HG03060 (cell line): ENCODE results near the gene C1GALT1C1L.
"Not testable (repeated sequence)": the region's sequence is repeated elsewhere in the genome, so short reads cannot be mapped to it uniquely, and the experiment has no call there.

Experiments used
- ATAC-seq: cut with Tn5 transposase; IDR thresholded peaks from one replicate; pipeline ENCODE4 v1.9.1; 2021; ENCODE audit warnings: low read depth, moderate number of reproducible peaks; ENCODE audit not compliant: unreplicated experiment

Gene C1GALT1C1L

DNA sequence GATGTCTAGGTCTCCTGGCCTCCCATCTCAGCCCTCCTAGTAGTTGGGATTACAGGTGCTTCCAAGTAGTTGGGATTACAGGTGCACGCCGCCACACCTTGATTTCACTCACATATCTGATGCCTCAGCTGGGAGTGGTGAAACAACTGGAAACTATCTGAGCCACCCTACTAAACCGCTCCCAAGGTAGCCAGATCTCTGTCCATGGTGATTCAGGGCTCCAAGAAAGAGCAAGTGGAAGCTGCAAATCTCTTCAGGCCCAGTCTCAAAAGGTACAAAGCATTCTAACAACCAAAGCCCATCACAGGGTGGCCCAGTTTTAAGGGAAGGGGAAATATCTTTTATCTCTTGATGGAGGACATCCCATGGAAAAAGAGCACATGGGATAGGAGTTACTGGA lies 19.0 kb downstream of the C1GALT1C1L start:
- no peak for ATAC-seq

DNA sequence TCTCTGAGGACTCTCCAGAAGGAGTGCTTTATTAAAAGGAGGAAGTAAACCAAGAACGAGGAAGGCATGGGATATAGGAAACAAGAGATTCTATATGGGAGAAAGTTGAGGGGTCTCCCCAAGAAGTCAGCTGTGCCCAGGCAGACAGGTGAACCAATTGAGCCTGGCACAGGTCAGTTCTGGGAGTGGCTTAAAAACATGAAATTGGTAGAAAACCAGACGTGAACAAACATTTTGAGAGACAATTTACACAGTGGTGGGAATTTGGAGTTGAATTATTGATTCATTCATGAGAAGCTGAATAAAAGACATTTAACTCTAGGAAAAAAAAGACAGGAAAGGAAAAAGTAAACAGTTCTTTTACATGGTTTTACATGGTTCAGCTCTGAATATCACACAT lies 22.7 kb downstream of the C1GALT1C1L start:
- ATAC-seq: no peak

DNA sequence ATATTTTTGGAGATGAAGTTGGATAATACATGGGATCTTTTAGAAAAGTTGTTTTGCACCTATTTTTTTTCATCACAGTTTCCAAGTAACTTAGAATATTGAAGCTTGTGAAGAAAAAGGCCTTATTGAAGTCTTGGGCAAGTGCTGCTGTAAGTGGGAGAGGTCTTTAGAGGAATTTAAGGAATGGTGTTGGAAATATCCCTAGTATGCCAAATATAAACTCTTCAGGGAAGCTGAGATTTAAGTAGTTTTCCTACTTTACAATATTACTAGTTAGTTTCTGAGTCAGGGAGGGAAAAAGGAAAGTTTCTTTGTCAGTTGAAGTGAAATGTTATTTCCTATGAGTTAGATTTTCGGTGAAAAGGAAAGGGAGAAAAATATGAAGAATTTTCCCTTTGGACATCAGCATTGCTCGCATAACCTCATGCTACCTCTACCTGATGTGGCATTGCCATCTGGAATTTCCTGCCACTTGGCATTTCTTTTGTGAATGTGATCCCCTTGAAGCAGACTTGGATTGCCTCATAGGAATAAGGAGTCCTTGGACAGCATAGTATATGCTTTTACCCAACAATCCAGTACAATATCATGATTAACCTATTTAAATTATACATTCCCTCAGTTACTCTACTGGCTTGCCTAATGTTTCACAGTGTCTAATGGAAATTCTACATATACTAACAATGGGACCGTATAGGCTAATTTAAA lies 27.1 kb downstream of the C1GALT1C1L start:
- no peak for ATAC-seq

DNA sequence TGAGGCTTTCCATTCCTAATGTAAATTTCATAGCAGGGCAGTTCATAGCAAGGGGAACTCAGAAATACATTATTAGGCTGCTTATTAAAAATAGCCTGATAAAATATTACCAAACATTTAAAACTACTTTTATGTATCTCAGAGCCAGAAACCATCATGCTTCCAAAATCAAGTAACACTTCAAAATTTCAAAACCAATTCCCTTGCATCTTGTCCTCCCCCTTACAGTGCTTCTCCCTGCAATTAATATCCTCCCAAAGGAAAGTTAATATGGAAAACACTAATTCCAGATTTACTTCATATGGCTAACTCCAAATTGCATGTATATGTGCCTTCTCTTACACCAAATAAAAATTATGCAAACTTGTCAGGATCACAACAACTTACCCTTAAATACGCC lies 32.5 kb downstream of the C1GALT1C1L start:
- no peak for ATAC-seq

DNA sequence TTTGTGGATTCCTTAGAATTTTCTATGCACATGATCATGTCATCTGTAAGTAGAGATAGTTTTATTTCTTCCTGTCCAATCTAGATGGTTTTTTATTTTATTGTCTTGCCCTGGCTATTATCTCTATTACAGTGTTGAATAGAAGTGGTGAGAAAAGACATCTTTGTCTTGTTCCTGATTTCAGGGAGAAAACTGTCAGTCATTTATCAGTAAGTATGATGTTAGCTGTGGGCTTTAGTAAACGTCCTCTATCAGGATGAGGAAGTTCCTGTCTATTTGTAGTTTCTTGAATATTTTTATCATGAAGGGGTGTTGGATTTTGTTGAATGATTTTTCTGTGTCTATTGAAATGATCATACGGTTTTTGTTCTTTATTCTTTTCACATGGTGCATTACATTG lies 33.9 kb downstream of the C1GALT1C1L start:
- no peak for ATAC-seq

DNA sequence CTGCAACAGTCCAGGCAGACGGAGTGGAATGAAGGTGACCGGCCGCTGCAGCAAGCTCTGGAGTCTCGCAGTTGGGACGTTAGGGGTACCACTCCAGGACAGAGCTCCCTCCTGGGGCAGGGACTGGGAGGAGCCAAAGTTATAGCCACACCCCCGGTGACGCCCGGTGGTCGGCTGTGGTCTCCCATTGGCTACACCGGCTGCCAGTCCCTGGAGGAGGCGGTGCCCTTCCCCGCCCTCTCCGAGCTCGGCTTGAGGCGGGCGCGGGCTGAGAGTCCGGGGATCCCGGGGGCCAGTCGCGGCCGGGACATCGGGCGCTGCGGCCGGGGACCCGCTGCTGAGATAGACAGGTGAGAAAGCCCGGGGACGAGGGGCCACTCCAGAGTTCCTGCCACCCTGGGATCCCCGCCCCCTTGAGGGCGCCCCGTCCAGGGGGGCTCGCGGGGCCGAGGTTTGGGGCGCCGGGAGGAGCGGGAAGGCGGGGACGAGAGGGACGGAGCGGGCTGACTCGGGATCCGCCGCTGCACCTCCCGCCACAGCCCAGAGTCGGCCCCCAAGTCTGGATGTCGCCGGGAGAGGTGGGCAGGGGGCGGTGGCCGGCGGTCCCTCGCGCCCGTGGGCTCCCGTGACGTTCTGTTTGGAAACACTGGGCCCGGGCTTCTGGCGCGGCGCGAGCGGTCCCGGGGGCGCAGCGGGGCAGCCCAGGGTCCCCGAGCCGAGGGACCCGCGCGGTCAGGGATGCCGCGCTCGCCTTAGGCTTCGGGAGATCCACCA lies 39.0 kb downstream of the C1GALT1C1L start, which contains the start of gene PLEKHH2:
Gene PLEKHH2, plus strand, starts transcription at position 231 of the 774 bp plus-strand sequence. CDS start 7,414 bp downstream, outside the sequence.
- peak; percentile 87 for ATAC-seq

DNA sequence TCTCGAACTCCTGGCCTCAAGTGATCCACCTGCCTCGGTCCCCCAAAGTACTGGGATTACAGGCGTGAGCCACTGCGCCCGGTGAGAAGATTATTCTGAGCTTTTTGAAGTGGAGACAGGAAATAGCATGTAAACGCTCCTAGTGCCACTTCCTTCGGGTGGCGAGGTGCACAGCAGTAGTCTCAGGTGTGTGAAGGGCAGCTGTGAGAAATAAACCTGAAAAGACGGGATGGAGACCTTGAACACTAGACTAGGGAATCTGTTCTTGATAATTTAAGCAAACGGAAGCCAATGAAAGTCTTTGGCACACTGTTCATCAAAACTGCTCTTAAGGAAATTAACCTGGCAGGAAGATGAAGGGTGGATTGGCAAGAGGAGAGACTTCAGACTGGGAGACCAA lies 39.6 kb downstream of the C1GALT1C1L start:
- ATAC-seq: no peak

DNA sequence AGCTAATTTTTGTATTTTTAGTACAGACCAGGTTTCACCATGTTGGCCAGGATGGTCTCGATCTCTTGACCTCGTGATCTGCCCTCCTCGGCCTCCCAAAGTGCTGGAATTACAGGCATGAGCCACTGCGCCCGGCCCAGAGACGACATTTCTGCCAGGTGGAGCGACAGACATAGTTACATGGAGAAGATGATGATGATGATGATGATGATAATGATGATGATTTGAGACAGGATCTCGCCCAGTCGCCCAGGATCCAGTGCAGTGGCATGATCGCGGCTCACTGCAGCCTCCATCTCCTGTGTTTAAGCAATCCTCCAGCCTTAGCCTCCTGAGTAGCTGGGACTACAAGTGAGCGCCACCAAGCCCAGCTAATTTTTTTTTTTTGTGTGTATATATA lies 40.1 kb downstream of the C1GALT1C1L start:
- not testable (repeated sequence) for ATAC-seq

DNA sequence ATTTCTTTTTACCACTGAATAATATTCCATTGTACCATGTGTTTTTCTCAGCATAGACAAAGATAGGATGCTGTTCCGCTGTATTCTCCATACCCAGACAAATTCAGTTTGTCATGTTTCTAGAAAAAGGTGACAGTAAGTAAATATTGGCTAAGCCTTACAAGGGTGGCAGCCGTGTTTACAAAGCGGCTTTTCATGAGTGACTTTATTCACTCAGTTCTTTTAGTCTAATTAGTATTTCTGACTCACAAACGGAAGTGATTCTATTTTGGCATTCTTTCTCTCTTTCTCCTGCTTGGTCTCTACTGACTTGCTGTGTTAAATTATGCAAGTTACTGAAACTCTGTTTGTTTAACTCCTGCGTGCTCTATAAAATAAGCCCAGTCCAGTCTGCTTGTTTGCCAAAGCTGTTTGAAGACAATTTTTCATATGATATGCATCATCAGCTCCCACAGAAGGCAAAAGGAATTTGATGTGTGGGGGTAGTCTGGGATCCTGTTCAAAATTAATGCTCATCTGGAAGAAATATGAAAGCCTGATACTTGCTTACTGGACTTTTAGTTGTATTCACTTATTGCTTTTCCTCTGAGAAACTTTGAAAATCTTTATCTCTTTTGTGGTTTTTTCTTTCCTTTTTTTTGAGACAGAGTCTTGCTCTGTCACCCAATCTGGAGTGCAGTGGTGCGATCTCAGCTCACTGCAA lies 41.5 kb downstream of the C1GALT1C1L start:
- ATAC-seq: no peak

DNA sequence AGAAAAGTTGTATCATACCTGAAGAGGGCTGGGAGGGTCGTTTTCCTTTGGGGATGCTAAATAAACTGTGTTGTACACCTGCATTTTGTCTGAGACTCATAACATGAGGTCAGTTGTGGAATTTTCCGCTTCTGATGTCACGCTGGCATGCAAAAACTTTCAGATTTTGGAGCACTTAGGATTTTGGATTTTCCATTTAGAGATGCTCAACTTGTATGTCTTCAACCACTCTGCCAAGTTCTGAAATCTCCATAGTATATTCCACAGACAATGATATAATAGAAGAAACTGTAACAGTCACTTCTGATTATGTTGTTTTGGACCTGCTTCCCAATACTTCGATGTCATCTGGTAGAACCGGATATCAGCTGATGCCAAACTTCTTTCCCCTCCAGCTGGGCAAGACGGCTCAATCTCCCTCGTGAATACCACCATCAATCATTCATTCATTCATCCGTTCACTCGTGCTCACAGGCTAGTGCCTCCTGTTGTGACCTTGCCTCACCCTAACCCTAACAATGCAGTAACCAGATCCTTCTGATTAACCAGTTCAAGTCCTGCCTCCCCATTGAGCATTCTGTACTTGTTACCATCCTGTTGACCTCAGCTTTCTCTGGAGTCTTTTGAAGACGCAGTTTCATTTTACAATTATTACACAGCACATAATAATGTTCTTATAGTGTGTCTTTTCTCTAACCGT lies 44.5 kb downstream of the C1GALT1C1L start:
- ATAC-seq: no peak
